Measurements from ENCODE around the gene TMEM131L.
A peak's percentile ranks its signal among the peaks of the same experiment; 100 is the strongest.
"Not testable (repeated sequence)": the region's sequence is repeated elsewhere in the genome, so short reads cannot be mapped to it uniquely, and the experiment has no call there.

Gene TMEM131L

GRCh38 chr4:153450544-153450917 lies 15.6 kb upstream of the TMEM131L start:
- no peak for DNase-seq

GRCh38 chr4:153451145-153451544 lies 15.0 kb upstream of the TMEM131L start:
- DNase-seq, result not testable (repeated sequence)

GRCh38 chr4:153451911-153452657 lies 14.1 kb upstream of the TMEM131L start:
- no peak for DNase-seq

- no peak for DNase-seq
These were observed 13.3 kb upstream of the TMEM131L start for GRCh38 chr4:153452658-153453378.

GRCh38 chr4:153453402-153453801 lies 12.8 kb upstream of the TMEM131L start:
- DNase-seq, result no peak

- DNase-seq, result no peak
These were observed 7.2 kb upstream of the TMEM131L start for GRCh38 chr4:153458969-153459368.

GRCh38 chr4:153461549-153461948 lies 4.6 kb upstream of the TMEM131L start:
- DNase-seq, result not testable (repeated sequence)

- no peak for DNase-seq
These were observed 2.1 kb upstream of the TMEM131L start for GRCh38 chr4:153464068-153464467.

GRCh38 chr4:153465140-153465539 lies 1.0 kb upstream of the TMEM131L start:
- DNase-seq, result no peak

GRCh38 chr4:153465615-153466080 lies 512 bp upstream of the TMEM131L start:
- DNase-seq, result peak; percentile 58

- DNase-seq, result peak; percentile 86
These were observed 1.1 kb downstream of the TMEM131L start for GRCh38 chr4:153466949-153467896.

GRCh38 chr4:153467897-153468262 lies 1.7 kb downstream of the TMEM131L start:
- no peak for DNase-seq

GRCh38 chr4:153468587-153468986 lies 2.4 kb downstream of the TMEM131L start:
- DNase-seq, result no peak

- no peak for DNase-seq
These were observed 2.9 kb downstream of the TMEM131L start for GRCh38 chr4:153469031-153469430.

- DNase-seq, result not testable (repeated sequence)
These were observed 5.0 kb downstream of the TMEM131L start for GRCh38 chr4:153471071-153471697.

- DNase-seq, result no peak
These were observed 5.5 kb downstream of the TMEM131L start for GRCh38 chr4:153471698-153472093.

GRCh38 chr4:153472122-153473037 lies 6.2 kb downstream of the TMEM131L start:
- no peak for DNase-seq

GRCh38 chr4:153474251-153474650 lies 8.1 kb downstream of the TMEM131L start:
- no peak for DNase-seq

- DNase-seq, result no peak
These were observed 10.8 kb downstream of the TMEM131L start for GRCh38 chr4:153476829-153477574.

GRCh38 chr4:153479101-153479500 lies 12.9 kb downstream of the TMEM131L start:
- no peak for DNase-seq

GRCh38 chr4:153480704-153481103 lies 14.5 kb downstream of the TMEM131L start:
- DNase-seq, result no peak

Data from NCI-H146 (cell line).